WTC11 (cell line): ENCODE measurements around the gene ILDR2. TPM values are rescaled to one million over a fixed set of nuclear protein-coding genes. Genes with fewer than 3 reads are reported as not detected.

Experiments used
- ATAC-seq: fragments of 200-7000 bp; cut with Tn5 transposase; 2 replicates; pipeline ENCODE4 v1.10.0; 2021; ENCODE audit warnings: mild to moderate bottlenecking, moderate library complexity
- CTCF ChIA-PET: fragments of 300-600 bp; sonication (Branson Sonifier 250); formaldehyde crosslinking; loops from one replicate; lab custom pipeline; 2021; ENCODE audit warnings: antibody characterized with exemption; lab: Charles Lee
- POLR2A ChIA-PET: fragments of 350-600 bp; sonication (Branson Sonifier 250); formaldehyde crosslinking; loops from one replicate; lab custom pipeline; 2021; ENCODE audit warnings: antibody characterized with exemption; lab: Charles Lee
- DNase-seq: peaks from one replicate; pipeline ENCODE4 v3.0.0; 2021; ENCODE audit warnings: low spot score
- H3K27ac Mint-ChIP-seq: 2 replicates; pipeline ENCODE4 v1.8.0; 2021; ENCODE audit warnings: mixed read lengths
- H3K27me3 Mint-ChIP-seq: 2 replicates; pipeline ENCODE4 v1.8.0; 2021; ENCODE audit warnings: low read depth, mild to moderate bottlenecking, moderate library complexity, mixed read lengths
- H3K36me3 Mint-ChIP-seq: 2 replicates; pipeline ENCODE4 v1.8.0; 2021; ENCODE audit warnings: mixed read lengths
- H3K4me1 Mint-ChIP-seq: 2 replicates; pipeline ENCODE4 v1.8.0; 2022; ENCODE audit warnings: mixed read lengths
- H3K4me3 Mint-ChIP-seq: 2 replicates; pipeline ENCODE4 v1.8.0; 2021; ENCODE audit warnings: mild to moderate bottlenecking, moderate library complexity, mixed read lengths
- H3K9me3 Mint-ChIP-seq: 2 replicates; pipeline ENCODE4 v1.8.0; 2021; ENCODE audit warnings: mixed read lengths
- HMGXB4 ChIP-seq: sonication (generic); formaldehyde crosslinking; IDR thresholded peaks from 2 replicates; pipeline ENCODE4 v1.8.1; 2023; ENCODE audit warnings: mild to moderate bottlenecking, moderate library complexity, missing genetic modification reagents
- MAX ChIP-seq: sonication (generic); formaldehyde crosslinking; IDR thresholded peaks from 2 replicates; pipeline ENCODE4 v1.8.0; 2022; ENCODE audit warnings: mild to moderate bottlenecking, missing genetic modification reagents
- SMAD3 ChIP-seq: sonication (generic); formaldehyde crosslinking; IDR thresholded peaks from 2 replicates; pipeline ENCODE4 v1.8.0; 2022; ENCODE audit warnings: missing genetic modification reagents, mild to moderate bottlenecking, borderline replicate concordance
- SOX15 ChIP-seq: fragments of 250-450 bp; sonication (Bioruptor Pico); IDR thresholded peaks from 2 replicates; pipeline ENCODE4 v1.9.0; 2021; ENCODE audit warnings: mild to moderate bottlenecking
- TEAD1 ChIP-seq: sonication (generic); formaldehyde crosslinking; IDR thresholded peaks from 2 replicates; pipeline ENCODE4 v1.8.0; 2022; ENCODE audit warnings: mild to moderate bottlenecking, missing genetic modification reagents
- USF2 ChIP-seq: sonication (generic); formaldehyde crosslinking; IDR thresholded peaks from 2 replicates; pipeline ENCODE4 v1.8.1; 2023; ENCODE audit warnings: mild to moderate bottlenecking, missing genetic modification reagents, moderate library complexity
- ZBTB43 ChIP-seq: sonication (generic); formaldehyde crosslinking; IDR thresholded peaks from 2 replicates; pipeline ENCODE4 v1.8.1; 2023; ENCODE audit warnings: mild to moderate bottlenecking, missing genetic modification reagents
- ZNF138 ChIP-seq: sonication (generic); formaldehyde crosslinking; conservative IDR thresholded peaks from 2 replicates; pipeline ENCODE4 v1.8.1; 2022; ENCODE audit warnings: mild to moderate bottlenecking, moderate library complexity, missing genetic modification reagents
- ZNF396 ChIP-seq: fragments of 250-450 bp; sonication (Bioruptor Pico); IDR thresholded peaks from 2 replicates; pipeline ENCODE4 v1.8.0; 2021; ENCODE audit warnings: mild to moderate bottlenecking, moderate library complexity, borderline replicate concordance
- total RNA-seq: library from RNA; stranded (reverse); gene quantifications from 3 replicates; pipeline ENCODE4 v1.2.3, GENCODE V29; 2021
- TF ChIP-seq, protein P1 (sequence below): fragments of 250-450 bp; sonication (Bioruptor Pico); IDR thresholded peaks from 2 replicates; pipeline ENCODE4 v1.9.0; 2021; ENCODE audit warnings: mild to moderate bottlenecking
- TF ChIP-seq, protein P2 (sequence below): fragments of 200-600 bp; IDR thresholded peaks from 2 replicates; pipeline ENCODE4 v1.8.0; 2022; ENCODE audit warnings: antibody characterized with exemption
- TF ChIP-seq, protein P3 (sequence below): sonication (generic); formaldehyde crosslinking; IDR thresholded peaks from 2 replicates; pipeline ENCODE4 v1.8.0; 2022; ENCODE audit warnings: mild to moderate bottlenecking, missing genetic modification reagents

The ILDR2 gene
- total RNA-seq, 1 experiment from 2014 or later, result 1.6 TPM

- H3K27ac Mint-ChIP-seq, result no peak overlapping the region
- DNase-seq (no peak), ATAC-seq (no peak)
- H3K4me1 Mint-ChIP-seq, result peaks cover 8% of the 10 kb centered on the region
- ChIA-PET POLR2A (no interaction called here), CTCF (interaction anchor here (0.6 to 3.4 kb wide), 7 partner anchors 9 to 589 kb away, joined by 3 to 104 read pairs (median 7); partner anchors contain the start of gene TADA1)
- no peak overlapping the region for H3K4me3 Mint-ChIP-seq
- TF ChIP-seq ZBTB43 (CRISPR knock-in tag), result no peak
- no peaks in the 10 kb centered on the region for H3K36me3 Mint-ChIP-seq
- no peaks in the 10 kb centered on the region for H3K9me3 Mint-ChIP-seq
- H3K27me3 Mint-ChIP-seq, result peaks cover 42% of the 10 kb centered on the region
These were observed 90.4 kb downstream of the ILDR2 start for GRCh38 chr1:166884971-166885370.

GRCh38 chr1:166884040-166884642 lies 91.2 kb downstream of the ILDR2 start:
- Mint-ChIP-seq H3K27ac (no peak overlapping the region), H3K36me3 (no peaks in the 10 kb centered on the region), H3K4me1 (peaks cover 8% of the 10 kb centered on the region), H3K27me3 (peaks cover 42% of the 10 kb centered on the region), H3K9me3 (no peaks in the 10 kb centered on the region), H3K4me3 (peak overlapping the region; percentile 61)
- TF ChIP-seq ZNF138 (CRISPR knock-in tag), result no peak
- TF ChIP-seq, protein P1, sequence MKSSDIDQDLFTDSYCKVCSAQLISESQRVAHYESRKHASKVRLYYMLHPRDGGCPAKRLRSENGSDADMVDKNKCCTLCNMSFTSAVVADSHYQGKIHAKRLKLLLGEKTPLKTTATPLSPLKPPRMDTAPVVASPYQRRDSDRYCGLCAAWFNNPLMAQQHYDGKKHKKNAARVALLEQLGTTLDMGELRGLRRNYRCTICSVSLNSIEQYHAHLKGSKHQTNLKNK (CRISPR knock-in tag), result no peak
- peak; percentile 54; the same call in 1 of the 2 replicates for TF ChIP-seq HMGXB4 (CRISPR knock-in tag)
- TF ChIP-seq, protein P2, sequence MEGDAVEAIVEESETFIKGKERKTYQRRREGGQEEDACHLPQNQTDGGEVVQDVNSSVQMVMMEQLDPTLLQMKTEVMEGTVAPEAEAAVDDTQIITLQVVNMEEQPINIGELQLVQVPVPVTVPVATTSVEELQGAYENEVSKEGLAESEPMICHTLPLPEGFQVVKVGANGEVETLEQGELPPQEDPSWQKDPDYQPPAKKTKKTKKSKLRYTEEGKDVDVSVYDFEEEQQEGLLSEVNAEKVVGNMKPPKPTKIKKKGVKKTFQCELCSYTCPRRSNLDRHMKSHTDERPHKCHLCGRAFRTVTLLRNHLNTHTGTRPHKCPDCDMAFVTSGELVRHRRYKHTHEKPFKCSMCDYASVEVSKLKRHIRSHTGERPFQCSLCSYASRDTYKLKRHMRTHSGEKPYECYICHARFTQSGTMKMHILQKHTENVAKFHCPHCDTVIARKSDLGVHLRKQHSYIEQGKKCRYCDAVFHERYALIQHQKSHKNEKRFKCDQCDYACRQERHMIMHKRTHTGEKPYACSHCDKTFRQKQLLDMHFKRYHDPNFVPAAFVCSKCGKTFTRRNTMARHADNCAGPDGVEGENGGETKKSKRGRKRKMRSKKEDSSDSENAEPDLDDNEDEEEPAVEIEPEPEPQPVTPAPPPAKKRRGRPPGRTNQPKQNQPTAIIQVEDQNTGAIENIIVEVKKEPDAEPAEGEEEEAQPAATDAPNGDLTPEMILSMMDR, result peak; percentile 70
- TF ChIP-seq MAX, result peak; percentile 31; the same call in 1 of the 2 replicates
- TF ChIP-seq, protein P3, sequence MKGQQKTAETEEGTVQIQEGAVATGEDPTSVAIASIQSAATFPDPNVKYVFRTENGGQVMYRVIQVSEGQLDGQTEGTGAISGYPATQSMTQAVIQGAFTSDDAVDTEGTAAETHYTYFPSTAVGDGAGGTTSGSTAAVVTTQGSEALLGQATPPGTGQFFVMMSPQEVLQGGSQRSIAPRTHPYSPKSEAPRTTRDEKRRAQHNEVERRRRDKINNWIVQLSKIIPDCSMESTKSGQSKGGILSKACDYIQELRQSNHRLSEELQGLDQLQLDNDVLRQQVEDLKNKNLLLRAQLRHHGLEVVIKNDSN (CRISPR knock-in tag), result no peak
- ATAC-seq (peak; percentile 99), DNase-seq (peak; percentile 91)
- ChIA-PET POLR2A (interaction anchor here (1.0 kb wide), 1 partner anchor 9 kb away, joined by 3 read pairs; no protein-coding TSS in a partner anchor), CTCF (interaction anchor here (0.6 to 3.4 kb wide), 20 partner anchors 8 to 656 kb away, joined by 3 to 104 read pairs (median 4); partner anchors contain the start of genes POGK and TADA1)

DNA sequence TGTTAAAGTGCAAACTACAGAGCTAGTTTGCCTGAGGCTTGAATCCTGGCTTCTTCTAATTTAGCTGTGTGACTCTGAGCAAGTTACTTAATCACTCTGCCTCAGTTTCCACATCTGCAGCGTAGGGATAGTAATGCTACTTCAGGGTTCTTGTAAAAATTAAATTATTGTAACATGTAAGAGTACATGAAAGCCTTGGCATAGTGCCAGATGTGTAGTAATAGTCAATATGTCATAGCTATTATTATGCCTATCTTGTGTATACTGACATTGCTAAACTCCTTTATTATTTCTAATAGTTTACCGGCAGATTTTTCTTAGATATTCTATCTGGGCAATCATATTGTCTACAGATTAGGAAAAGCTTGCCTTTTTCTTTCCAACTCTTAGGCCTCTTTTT lies 92.4 kb downstream of the ILDR2 start:
- CTCF ChIA-PET, result interaction anchor here (1.6 to 3.4 kb wide), 4 partner anchors 28 to 176 kb away, joined by 5 to 104 read pairs (median 12); no protein-coding TSS in a partner anchor
- H3K36me3 Mint-ChIP-seq, result 0 out of 2 replicates have a peak, but pooled peaks cover 3% of the 10 kb centered on the region

More for the DNA sequence above, 92.4 kb downstream of the ILDR2 start:
- Mint-ChIP-seq H3K4me1 (peaks cover 8% of the 10 kb centered on the region), H3K27me3 (peaks cover 42% of the 10 kb centered on the region), H3K9me3 (peaks cover 6% of the 10 kb centered on the region), H3K4me3 (no peak overlapping the region), H3K27ac (no peak overlapping the region)
- DNase-seq, result no peak
- TF ChIP-seq SOX15, result no peak
- TF ChIP-seq TEAD1 (CRISPR knock-in tag), result no peak
- no peak for TF ChIP-seq USF2 (CRISPR knock-in tag)
- TF ChIP-seq ZNF396 (CRISPR knock-in tag), result no peak
- no peak for TF ChIP-seq SMAD3
- POLR2A ChIA-PET, result no interaction called here
- ATAC-seq, result no peak
